Subcutaneous adipose tissue (tissue), 4 donors: ENCODE measurements around the gene CCDC80. TPM values are rescaled to one million over a fixed set of nuclear protein-coding genes. Genes with fewer than 3 reads are reported as not detected.

Experiments
- CTCF ChIP-seq: fragments of 450-650 bp; IDR thresholded peaks from one replicate; pipeline ENCODE4 v1.5.1; 2016; ENCODE audit warnings: low read depth, mild to moderate bottlenecking, control low read depth, antibody characterized with exemption, moderate library complexity
- total RNA-seq, 4 donors: library from RNA; depleted of rRNA; stranded (reverse); fragments of >200 nt; gene quantifications; one replicate each; pipeline ENCODE4 v1.1.0, GENCODE V29; 2016

Gene CCDC80
- total RNA-seq, 4 donors from 2014 or later = 50.3 to 260 (median 122) TPM

- TF ChIP-seq CTCF = no peak
These were observed 9.7 kb downstream of the CCDC80 start for GRCh38 chr3:112631257-112631656.

GRCh38 chr3:112629425-112629824, 11.5 kb downstream of the CCDC80 start:
- TF ChIP-seq CTCF = no peak

- no peak for TF ChIP-seq CTCF
These were observed 12.9 kb downstream of the CCDC80 start for GRCh38 chr3:112627919-112628466.

- TF ChIP-seq CTCF = no peak
These were observed 13.5 kb downstream of the CCDC80 start for GRCh38 chr3:112627419-112627818.

GRCh38 chr3:112623717-112624116, 17.2 kb downstream of the CCDC80 start:
- no peak for TF ChIP-seq CTCF

GRCh38 chr3:112623213-112623612, 17.7 kb downstream of the CCDC80 start:
- no peak for TF ChIP-seq CTCF

- TF ChIP-seq CTCF = no peak
These were observed 21.6 kb downstream of the CCDC80 start for GRCh38 chr3:112619295-112619694.

GRCh38 chr3:112617285-112617684, 23.7 kb downstream of the CCDC80 start:
- no peak for TF ChIP-seq CTCF
